Measurements from ENCODE around the gene ZG16. TPM values are rescaled to one million over a fixed set of nuclear protein-coding genes. Genes with fewer than 3 reads are reported as not detected.

ZG16 gene
- total and polyA plus RNA-seq, 2 experiments from 2014 or later = not detected

DNA sequence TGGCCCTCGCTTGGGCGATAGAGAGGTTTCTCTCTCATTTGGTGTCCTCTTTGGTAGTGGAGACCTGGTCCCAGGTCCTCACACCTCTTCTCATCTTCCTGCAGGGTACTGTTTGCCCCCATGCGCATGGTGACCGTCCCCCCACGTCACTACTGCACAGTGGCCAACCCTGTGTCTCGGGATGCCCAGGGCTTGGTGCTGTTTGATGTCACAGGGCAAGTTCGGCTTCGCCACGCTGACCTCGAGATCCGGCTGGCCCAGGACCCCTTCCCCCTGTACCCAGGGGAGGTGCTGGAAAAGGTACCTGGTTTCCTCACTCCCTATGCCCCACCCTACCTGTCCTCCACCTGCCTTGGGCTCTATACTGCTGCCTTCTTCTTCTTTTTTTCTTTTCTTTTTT lies 52.7 kb downstream of the ZG16 start:
- H3K27me3 ChIP-seq (ENCODE audit: insufficient read depth) = no peaks in the 10 kb centered on the region
- no peak overlapping the region for H3K4me3 ChIP-seq
- H3K4me1 Mint-ChIP-seq = peaks cover 3% of the 10 kb centered on the region
- H3K79me2 ChIP-seq (replicated peaks; ENCODE audit: insufficient read depth) = no peaks in the 10 kb centered on the region
- H3K9me3 Mint-ChIP-seq = no peaks in the 10 kb centered on the region
- ATAC-seq = no peak
- H3K36me3 Mint-ChIP-seq (ENCODE audit: low read depth) = no peaks in the 10 kb centered on the region
- no peaks in the 10 kb centered on the region for H3K36me3 ChIP-seq (ENCODE audit: insufficient read depth)
- TF ChIP-seq, protein P1, sequence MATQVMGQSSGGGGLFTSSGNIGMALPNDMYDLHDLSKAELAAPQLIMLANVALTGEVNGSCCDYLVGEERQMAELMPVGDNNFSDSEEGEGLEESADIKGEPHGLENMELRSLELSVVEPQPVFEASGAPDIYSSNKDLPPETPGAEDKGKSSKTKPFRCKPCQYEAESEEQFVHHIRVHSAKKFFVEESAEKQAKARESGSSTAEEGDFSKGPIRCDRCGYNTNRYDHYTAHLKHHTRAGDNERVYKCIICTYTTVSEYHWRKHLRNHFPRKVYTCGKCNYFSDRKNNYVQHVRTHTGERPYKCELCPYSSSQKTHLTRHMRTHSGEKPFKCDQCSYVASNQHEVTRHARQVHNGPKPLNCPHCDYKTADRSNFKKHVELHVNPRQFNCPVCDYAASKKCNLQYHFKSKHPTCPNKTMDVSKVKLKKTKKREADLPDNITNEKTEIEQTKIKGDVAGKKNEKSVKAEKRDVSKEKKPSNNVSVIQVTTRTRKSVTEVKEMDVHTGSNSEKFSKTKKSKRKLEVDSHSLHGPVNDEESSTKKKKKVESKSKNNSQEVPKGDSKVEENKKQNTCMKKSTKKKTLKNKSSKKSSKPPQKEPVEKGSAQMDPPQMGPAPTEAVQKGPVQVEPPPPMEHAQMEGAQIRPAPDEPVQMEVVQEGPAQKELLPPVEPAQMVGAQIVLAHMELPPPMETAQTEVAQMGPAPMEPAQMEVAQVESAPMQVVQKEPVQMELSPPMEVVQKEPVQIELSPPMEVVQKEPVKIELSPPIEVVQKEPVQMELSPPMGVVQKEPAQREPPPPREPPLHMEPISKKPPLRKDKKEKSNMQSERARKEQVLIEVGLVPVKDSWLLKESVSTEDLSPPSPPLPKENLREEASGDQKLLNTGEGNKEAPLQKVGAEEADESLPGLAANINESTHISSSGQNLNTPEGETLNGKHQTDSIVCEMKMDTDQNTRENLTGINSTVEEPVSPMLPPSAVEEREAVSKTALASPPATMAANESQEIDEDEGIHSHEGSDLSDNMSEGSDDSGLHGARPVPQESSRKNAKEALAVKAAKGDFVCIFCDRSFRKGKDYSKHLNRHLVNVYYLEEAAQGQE (IDR thresholded peaks at IDR 0.05; ENCODE audit: unreplicated experiment) = no peak
- no peak for TF ChIP-seq ZNF331 (CRISPR knock-in tag; IDR thresholded peaks at IDR 0.05; ENCODE audit: low read depth)
- no peak for TF ChIP-seq ZNF114 (CRISPR knock-in tag; IDR thresholded peaks at IDR 0.05)
- no peak for TF ChIP-seq JUNB (IDR thresholded peaks at IDR 0.05; ENCODE audit: unreplicated experiment)
- TF ChIP-seq STAT1 (IDR thresholded peaks at IDR 0.05; ENCODE audit: unreplicated experiment) = no peak
- no peaks in the 10 kb centered on the region for H4K20me1 ChIP-seq (replicated peaks; ENCODE audit: insufficient read depth)
- H3K27ac Mint-ChIP-seq = no peak overlapping the region
- H3K27ac ChIP-seq (ENCODE audit: low read depth) = no peak overlapping the region
- no peak overlapping the region; the same call in 2 of the 3 replicates for H3K4me3 Mint-ChIP-seq
- H3K4me2 ChIP-seq = no peak overlapping the region
- no peak overlapping the region for H2AFZ ChIP-seq
- DNase-seq (ENCODE audit: low spot score) = no peak
- no peaks in the 10 kb centered on the region; the same call in 1 of the 2 replicates for H3F3A ChIP-seq (replicated peaks; ENCODE audit: low read depth)
- no peaks in the 10 kb centered on the region; the same call in 1 of the 2 replicates for H3K4me1 ChIP-seq (ENCODE audit: insufficient read depth)
- H3K27me3 Mint-ChIP-seq (ENCODE audit: insufficient read depth, low read depth, poor library complexity) = peaks cover 2% of the 10 kb centered on the region
- no peaks in the 10 kb centered on the region for H3K9me2 ChIP-seq (ENCODE audit: insufficient read depth)

DNA sequence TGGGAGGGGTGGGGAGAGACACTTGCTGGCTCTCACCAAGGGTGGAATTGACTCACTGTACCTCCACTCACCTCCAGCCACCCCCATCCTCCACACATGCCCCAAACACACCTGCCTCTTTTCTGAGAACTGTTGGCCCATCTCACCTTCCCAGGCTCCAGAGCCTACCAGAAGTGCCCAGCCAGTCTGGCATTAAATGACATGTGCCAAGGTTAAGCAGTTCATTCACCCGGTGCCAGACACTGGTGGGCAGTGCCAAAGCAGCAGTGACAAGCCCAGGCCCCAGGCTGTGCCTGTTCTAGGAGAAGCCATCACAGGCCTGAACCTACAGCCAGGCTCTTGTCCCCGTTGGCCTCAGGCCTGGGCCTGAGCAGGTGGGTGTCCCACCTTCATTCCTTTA lies 53.4 kb downstream of the ZG16 start:
- Histone ChIP-seq H3F3A (replicated peaks; ENCODE audit: low read depth) (no peaks in the 10 kb centered on the region; the same call in 1 of the 2 replicates), H4K20me1 (replicated peaks; ENCODE audit: insufficient read depth) (no peaks in the 10 kb centered on the region), H3K4me2 (no peak overlapping the region), H3K4me3 (no peak overlapping the region), H3K27me3 (ENCODE audit: insufficient read depth) (no peaks in the 10 kb centered on the region), H3K4me1 (ENCODE audit: insufficient read depth) (no peaks in the 10 kb centered on the region), H3K9me2 (ENCODE audit: insufficient read depth) (no peaks in the 10 kb centered on the region), H3K79me2 (replicated peaks; ENCODE audit: insufficient read depth) (no peaks in the 10 kb centered on the region), H2AFZ (no peak overlapping the region), H3K36me3 (ENCODE audit: insufficient read depth) (no peaks in the 10 kb centered on the region), H3K27ac (ENCODE audit: low read depth) (no peak overlapping the region)
- no peak for DNase-seq (ENCODE audit: low spot score)
- ATAC-seq = no peak
- H3K27ac Mint-ChIP-seq = no peak overlapping the region
- no peaks in the 10 kb centered on the region for H3K36me3 Mint-ChIP-seq (ENCODE audit: low read depth)
- no peaks in the 10 kb centered on the region for H3K9me3 Mint-ChIP-seq
- H3K4me3 Mint-ChIP-seq = no peak overlapping the region
- H3K4me1 Mint-ChIP-seq = peaks cover 3% of the 10 kb centered on the region; the same call in 1 of the 3 replicates
- peaks cover 2% of the 10 kb centered on the region for H3K27me3 Mint-ChIP-seq (ENCODE audit: insufficient read depth, low read depth, poor library complexity)
- TF ChIP-seq NANOG (IDR thresholded peaks at IDR 0.05; ENCODE audit: borderline replicate concordance) = no peak
- TF ChIP-seq JUNB (IDR thresholded peaks at IDR 0.05; ENCODE audit: unreplicated experiment) = no peak
- no peak for TF ChIP-seq ZNF331 (CRISPR knock-in tag; IDR thresholded peaks at IDR 0.05; ENCODE audit: low read depth)
- TF ChIP-seq CREB1 (CRISPR knock-in tag; IDR thresholded peaks at IDR 0.05; ENCODE audit: low read depth) = no peak
- no peak for TF ChIP-seq STAT1 (IDR thresholded peaks at IDR 0.05; ENCODE audit: unreplicated experiment)
- no peak for TF ChIP-seq POLR2AphosphoS5 (IDR thresholded peaks at IDR 0.05; ENCODE audit: low read depth)
- no peak for TF ChIP-seq EZH2phosphoT487 (IDR thresholded peaks at IDR 0.05; ENCODE audit: unreplicated experiment)
- TF ChIP-seq, protein P2, sequence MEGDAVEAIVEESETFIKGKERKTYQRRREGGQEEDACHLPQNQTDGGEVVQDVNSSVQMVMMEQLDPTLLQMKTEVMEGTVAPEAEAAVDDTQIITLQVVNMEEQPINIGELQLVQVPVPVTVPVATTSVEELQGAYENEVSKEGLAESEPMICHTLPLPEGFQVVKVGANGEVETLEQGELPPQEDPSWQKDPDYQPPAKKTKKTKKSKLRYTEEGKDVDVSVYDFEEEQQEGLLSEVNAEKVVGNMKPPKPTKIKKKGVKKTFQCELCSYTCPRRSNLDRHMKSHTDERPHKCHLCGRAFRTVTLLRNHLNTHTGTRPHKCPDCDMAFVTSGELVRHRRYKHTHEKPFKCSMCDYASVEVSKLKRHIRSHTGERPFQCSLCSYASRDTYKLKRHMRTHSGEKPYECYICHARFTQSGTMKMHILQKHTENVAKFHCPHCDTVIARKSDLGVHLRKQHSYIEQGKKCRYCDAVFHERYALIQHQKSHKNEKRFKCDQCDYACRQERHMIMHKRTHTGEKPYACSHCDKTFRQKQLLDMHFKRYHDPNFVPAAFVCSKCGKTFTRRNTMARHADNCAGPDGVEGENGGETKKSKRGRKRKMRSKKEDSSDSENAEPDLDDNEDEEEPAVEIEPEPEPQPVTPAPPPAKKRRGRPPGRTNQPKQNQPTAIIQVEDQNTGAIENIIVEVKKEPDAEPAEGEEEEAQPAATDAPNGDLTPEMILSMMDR (conservative IDR thresholded peaks at IDR 0.05; ENCODE audit: low read depth in 2 of 2) = no peak
- TF ChIP-seq, protein P3, sequence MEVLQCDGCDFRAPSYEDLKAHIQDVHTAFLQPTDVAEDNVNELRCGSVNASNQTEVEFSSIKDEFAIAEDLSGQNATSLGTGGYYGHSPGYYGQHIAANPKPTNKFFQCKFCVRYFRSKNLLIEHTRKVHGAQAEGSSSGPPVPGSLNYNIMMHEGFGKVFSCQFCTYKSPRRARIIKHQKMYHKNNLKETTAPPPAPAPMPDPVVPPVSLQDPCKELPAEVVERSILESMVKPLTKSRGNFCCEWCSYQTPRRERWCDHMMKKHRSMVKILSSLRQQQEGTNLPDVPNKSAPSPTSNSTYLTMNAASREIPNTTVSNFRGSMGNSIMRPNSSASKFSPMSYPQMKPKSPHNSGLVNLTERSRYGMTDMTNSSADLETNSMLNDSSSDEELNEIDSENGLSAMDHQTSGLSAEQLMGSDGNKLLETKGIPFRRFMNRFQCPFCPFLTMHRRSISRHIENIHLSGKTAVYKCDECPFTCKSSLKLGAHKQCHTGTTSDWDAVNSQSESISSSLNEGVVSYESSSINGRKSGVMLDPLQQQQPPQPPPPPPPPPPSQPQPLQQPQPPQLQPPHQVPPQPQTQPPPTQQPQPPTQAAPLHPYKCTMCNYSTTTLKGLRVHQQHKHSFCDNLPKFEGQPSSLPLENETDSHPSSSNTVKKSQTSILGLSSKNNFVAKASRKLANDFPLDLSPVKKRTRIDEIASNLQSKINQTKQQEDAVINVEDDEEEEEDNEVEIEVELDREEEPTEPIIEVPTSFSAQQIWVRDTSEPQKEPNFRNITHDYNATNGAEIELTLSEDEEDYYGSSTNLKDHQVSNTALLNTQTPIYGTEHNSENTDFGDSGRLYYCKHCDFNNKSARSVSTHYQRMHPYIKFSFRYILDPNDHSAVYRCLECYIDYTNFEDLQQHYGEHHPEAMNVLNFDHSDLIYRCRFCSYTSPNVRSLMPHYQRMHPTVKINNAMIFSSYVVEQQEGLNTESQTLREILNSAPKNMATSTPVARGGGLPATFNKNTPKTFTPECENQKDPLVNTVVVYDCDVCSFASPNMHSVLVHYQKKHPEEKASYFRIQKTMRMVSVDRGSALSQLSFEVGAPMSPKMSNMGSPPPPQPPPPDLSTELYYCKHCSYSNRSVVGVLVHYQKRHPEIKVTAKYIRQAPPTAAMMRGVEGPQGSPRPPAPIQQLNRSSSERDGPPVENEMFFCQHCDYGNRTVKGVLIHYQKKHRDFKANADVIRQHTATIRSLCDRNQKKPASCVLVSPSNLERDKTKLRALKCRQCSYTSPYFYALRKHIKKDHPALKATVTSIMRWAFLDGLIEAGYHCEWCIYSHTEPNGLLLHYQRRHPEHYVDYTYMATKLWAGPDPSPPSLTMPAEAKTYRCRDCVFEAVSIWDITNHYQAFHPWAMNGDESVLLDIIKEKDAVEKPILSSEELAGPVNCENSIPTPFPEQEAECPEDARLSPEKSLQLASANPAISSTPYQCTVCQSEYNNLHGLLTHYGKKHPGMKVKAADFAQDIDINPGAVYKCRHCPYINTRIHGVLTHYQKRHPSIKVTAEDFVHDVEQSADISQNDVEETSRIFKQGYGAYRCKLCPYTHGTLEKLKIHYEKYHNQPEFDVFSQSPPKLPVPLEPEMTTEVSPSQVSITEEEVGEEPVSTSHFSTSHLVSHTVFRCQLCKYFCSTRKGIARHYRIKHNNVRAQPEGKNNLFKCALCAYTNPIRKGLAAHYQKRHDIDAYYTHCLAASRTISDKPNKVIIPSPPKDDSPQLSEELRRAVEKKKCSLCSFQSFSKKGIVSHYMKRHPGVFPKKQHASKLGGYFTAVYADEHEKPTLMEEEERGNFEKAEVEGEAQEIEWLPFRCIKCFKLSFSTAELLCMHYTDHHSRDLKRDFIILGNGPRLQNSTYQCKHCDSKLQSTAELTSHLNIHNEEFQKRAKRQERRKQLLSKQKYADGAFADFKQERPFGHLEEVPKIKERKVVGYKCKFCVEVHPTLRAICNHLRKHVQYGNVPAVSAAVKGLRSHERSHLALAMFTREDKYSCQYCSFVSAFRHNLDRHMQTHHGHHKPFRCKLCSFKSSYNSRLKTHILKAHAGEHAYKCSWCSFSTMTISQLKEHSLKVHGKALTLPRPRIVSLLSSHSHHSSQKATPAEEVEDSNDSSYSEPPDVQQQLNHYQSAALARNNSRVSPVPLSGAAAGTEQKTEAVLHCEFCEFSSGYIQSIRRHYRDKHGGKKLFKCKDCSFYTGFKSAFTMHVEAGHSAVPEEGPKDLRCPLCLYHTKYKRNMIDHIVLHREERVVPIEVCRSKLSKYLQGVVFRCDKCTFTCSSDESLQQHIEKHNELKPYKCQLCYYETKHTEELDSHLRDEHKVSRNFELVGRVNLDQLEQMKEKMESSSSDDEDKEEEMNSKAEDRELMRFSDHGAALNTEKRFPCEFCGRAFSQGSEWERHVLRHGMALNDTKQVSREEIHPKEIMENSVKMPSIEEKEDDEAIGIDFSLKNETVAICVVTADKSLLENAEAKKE (CRISPR knock-in tag; IDR thresholded peaks at IDR 0.05) = no peak

All from GM23338 (cell line).